ENCODE results near the gene SERPINB7.

Gene SERPINB7

DNA sequence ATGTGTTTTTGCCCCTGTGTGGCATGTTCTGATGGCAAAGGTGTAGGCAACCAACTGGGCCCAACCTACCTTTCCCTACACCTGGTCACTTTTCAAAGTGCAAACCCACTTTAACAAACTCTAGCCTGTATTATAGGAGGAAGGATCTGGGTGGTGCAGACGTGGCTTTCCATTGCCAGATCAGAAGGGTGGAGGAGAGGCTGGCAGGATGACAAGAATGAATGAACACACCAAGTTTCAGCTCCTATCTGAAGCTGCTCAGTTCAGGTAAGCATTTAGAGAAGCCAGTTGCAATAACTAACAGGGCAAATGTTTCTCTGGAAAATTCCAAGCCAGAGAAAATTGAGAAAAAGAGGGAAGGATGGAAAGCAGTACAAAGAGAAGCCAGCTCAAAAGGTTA is 707 bp upstream of the SERPINB7 start:
- TF ChIP-seq, protein P1, sequence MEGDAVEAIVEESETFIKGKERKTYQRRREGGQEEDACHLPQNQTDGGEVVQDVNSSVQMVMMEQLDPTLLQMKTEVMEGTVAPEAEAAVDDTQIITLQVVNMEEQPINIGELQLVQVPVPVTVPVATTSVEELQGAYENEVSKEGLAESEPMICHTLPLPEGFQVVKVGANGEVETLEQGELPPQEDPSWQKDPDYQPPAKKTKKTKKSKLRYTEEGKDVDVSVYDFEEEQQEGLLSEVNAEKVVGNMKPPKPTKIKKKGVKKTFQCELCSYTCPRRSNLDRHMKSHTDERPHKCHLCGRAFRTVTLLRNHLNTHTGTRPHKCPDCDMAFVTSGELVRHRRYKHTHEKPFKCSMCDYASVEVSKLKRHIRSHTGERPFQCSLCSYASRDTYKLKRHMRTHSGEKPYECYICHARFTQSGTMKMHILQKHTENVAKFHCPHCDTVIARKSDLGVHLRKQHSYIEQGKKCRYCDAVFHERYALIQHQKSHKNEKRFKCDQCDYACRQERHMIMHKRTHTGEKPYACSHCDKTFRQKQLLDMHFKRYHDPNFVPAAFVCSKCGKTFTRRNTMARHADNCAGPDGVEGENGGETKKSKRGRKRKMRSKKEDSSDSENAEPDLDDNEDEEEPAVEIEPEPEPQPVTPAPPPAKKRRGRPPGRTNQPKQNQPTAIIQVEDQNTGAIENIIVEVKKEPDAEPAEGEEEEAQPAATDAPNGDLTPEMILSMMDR (IDR thresholded peaks at IDR 0.05; ENCODE audit: unreplicated experiment in 3 of 3), result no peak

DNA sequence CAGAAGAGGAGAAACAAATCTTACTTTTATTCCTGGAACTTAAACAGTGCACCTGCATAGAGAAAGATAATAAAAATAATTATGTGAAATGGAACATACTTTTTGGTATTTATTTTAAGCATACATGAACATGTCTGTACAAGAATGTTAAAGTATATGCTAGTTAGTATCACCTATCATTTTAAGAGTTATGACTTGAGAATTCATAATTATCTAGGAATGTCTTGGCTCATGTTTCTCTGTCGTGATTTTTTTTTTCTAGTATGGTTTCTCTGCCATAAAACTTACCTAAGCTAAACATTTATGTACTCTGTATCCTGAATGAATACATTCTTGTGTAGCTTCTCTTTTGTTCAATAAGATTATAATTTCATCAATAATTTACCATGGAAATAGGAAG is 4.2 kb downstream of the SERPINB7 start:
- no peaks in the 10 kb centered on the region for H3K36me3 Mint-ChIP-seq (ENCODE audit: low read depth)
- H3K9me3 Mint-ChIP-seq, result no peaks in the 10 kb centered on the region
- H3K4me3 Mint-ChIP-seq, result no peak overlapping the region
- no peaks in the 10 kb centered on the region for H3K4me1 Mint-ChIP-seq
- TF ChIP-seq, protein P1 (IDR thresholded peaks at IDR 0.05; ENCODE audit: unreplicated experiment in 3 of 3), result no peak
- no peak overlapping the region for H3K27ac Mint-ChIP-seq
- H3K27me3 Mint-ChIP-seq (ENCODE audit: low read depth), result no peaks in the 10 kb centered on the region

More for the DNA sequence above, 707 bp upstream of the SERPINB7 start:
- Mint-ChIP-seq H3K4me3 (no peak overlapping the region), H3K27me3 (ENCODE audit: low read depth) (no peaks in the 10 kb centered on the region), H3K36me3 (ENCODE audit: low read depth) (no peaks in the 10 kb centered on the region), H3K9me3 (no peaks in the 10 kb centered on the region), H3K4me1 (no peaks in the 10 kb centered on the region), H3K27ac (no peak overlapping the region)

DNA sequence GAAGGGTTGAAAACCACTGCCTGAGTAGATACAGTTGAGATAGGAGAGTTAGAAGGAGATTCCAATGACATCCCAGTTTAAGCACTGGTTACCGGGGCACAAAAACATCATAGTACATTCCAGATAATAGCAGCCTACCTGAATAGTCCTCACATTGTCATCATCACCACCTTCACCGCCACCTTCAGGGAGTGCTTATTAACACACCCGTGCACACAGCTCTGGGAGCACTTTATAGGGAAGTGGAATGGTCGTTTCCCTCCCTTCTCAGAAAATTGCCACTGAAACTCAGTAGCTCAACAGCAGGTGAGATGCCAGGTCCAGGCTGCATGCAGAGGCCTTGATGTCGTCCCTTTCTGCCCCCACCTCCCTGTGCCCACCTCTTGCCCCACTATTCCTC is 8.2 kb downstream of the SERPINB7 start:
- H3K36me3 Mint-ChIP-seq (ENCODE audit: low read depth), result no peaks in the 10 kb centered on the region
- no peaks in the 10 kb centered on the region for H3K9me3 Mint-ChIP-seq
- no peaks in the 10 kb centered on the region for H3K27me3 Mint-ChIP-seq (ENCODE audit: low read depth)
- peaks cover 9% of the 10 kb centered on the region for H3K4me1 Mint-ChIP-seq
- TF ChIP-seq, protein P1 (IDR thresholded peaks at IDR 0.05; ENCODE audit: unreplicated experiment in 3 of 3), result no peak
- H3K27ac Mint-ChIP-seq, result no peak overlapping the region
- no peak overlapping the region for H3K4me3 Mint-ChIP-seq

DNA sequence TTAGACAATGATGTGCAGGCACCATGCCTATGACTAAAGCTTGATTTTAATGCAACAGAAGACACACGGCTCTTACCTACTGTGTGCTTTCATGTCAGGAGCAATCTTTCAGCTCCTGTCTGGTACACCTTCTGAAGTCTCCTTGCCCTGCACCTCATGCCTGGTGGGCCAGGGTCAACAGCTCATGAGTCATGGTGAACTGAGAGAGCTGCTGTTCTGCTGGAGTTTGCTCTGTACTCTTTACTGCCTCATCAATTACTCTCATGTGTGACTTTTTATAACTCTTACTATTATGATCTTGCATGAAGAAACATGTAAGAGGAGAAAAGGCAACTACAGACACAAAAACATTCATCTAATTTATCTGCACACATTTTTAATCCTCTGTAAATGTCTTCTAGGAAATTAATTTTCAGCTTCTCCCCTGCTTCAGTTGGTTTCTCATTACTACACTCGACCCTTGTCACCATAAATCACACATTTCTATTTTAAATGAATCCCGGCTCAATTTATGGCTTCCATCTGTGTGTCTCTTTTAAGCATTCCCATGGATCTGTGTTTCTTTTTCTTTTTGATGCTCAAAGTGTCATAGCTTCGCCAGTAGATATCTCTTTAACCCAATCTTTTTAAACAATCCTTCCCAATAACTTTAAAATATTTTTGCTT is 9.7 kb downstream of the SERPINB7 start:
- H3K27me3 Mint-ChIP-seq (ENCODE audit: low read depth), result no peaks in the 10 kb centered on the region
- TF ChIP-seq, protein P1 (IDR thresholded peaks at IDR 0.05; ENCODE audit: unreplicated experiment in 3 of 3), result no peak
- H3K4me1 Mint-ChIP-seq, result peaks cover 9% of the 10 kb centered on the region
- no peaks in the 10 kb centered on the region for H3K36me3 Mint-ChIP-seq (ENCODE audit: low read depth)
- peak overlapping the region; percentile 3 to 92 (median 50) for H3K27ac Mint-ChIP-seq
- H3K4me3 Mint-ChIP-seq, result no peak overlapping the region
- no peaks in the 10 kb centered on the region for H3K9me3 Mint-ChIP-seq

DNA sequence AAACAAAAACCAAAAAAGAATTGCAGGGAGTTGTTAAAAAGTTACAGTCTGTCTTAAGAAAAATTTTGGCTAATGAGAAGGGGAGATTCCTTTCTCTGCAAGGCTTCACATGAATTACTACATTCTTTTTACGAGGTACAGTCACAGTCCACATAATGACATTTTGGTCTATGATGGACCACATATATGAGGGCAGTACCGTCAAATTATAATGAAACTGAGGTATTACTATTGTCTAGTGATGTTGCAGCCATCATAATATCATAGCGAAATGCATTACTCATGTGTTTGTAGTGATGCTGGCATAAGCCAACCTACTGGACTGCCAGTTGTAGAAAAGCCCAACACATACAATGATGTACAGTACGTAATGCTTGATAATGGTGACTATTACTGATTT is 12.5 kb downstream of the SERPINB7 start:
- no peaks in the 10 kb centered on the region for H3K36me3 Mint-ChIP-seq (ENCODE audit: low read depth)
- H3K27me3 Mint-ChIP-seq (ENCODE audit: low read depth), result no peaks in the 10 kb centered on the region
- H3K27ac Mint-ChIP-seq, result no peak overlapping the region
- H3K4me3 Mint-ChIP-seq, result no peak overlapping the region
- peaks cover 9% of the 10 kb centered on the region for H3K4me1 Mint-ChIP-seq
- TF ChIP-seq, protein P1 (IDR thresholded peaks at IDR 0.05; ENCODE audit: unreplicated experiment in 3 of 3), result no peak
- no peaks in the 10 kb centered on the region for H3K9me3 Mint-ChIP-seq

DNA sequence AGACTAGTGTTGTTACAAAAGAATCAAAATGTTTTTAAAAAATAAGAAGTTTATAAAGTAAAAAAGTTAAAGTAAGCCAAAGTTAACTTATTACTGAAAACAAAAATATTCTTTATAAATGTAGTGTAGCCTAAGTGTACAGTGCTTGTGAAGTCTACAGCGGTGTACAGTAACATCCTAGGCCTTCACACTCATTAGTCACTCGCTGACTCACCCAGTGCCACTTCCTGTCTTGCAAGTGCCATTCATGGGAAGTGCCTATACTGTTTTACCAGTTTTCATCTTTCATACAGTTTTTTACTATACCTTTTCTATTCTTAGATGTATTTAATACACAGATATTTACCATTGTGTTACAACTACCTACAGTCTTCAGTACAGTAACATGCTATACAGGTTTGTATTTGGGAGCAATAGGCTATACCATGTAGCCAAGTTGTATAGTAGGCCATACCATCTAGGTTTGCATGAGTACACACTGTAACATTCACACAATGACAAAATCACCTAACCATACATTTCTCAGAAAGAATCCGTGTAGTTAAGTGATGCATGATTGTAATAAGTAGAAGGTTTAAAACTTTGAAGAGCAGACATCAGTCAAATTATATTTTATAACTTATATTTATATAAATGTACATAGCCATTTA is 13.4 kb downstream of the SERPINB7 start:
- TF ChIP-seq, protein P1 (IDR thresholded peaks at IDR 0.05; ENCODE audit: unreplicated experiment in 3 of 3), result no peak
- Mint-ChIP-seq H3K9me3 (no peaks in the 10 kb centered on the region), H3K27me3 (ENCODE audit: low read depth) (no peaks in the 10 kb centered on the region), H3K36me3 (ENCODE audit: low read depth) (no peaks in the 10 kb centered on the region), H3K27ac (no peak overlapping the region), H3K4me1 (peaks cover 9% of the 10 kb centered on the region), H3K4me3 (no peak overlapping the region)

Measured in nephron (organoid).